ENCODE data around the gene WIPF2.

DNA sequence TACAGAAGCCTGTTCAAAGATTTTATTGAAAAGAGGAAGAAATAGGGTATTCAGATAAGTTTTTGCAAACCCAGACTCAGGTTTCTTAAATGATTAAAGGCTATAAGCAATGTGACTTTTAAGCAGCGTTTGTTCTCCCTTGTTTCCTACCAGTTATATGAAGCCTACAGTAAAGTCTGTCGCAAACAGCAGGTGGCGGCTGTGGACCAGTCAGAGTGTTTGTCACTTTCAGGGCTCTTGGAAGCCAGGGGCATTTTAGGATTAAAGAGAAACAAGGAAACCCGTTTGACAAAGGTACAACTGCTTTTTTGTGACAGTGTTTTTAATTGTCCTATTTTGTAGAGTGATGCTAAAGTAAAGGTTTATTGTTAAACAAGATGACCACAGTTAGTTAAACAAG, 82.2 kb downstream of the WIPF2 start:
- TF ChIP-seq, protein P1, sequence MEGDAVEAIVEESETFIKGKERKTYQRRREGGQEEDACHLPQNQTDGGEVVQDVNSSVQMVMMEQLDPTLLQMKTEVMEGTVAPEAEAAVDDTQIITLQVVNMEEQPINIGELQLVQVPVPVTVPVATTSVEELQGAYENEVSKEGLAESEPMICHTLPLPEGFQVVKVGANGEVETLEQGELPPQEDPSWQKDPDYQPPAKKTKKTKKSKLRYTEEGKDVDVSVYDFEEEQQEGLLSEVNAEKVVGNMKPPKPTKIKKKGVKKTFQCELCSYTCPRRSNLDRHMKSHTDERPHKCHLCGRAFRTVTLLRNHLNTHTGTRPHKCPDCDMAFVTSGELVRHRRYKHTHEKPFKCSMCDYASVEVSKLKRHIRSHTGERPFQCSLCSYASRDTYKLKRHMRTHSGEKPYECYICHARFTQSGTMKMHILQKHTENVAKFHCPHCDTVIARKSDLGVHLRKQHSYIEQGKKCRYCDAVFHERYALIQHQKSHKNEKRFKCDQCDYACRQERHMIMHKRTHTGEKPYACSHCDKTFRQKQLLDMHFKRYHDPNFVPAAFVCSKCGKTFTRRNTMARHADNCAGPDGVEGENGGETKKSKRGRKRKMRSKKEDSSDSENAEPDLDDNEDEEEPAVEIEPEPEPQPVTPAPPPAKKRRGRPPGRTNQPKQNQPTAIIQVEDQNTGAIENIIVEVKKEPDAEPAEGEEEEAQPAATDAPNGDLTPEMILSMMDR (IDR thresholded peaks at IDR 0.05) = no peak
- TF ChIP-seq EZH2 (IDR thresholded peaks at IDR 0.05; ENCODE audit: borderline replicate concordance, insufficient read depth, low read depth, low read length, poor library complexity, severe bottlenecking) = no peak
